Liver (tissue), 9 donors: ENCODE results near the gene KIZ. TPM values are rescaled to one million over a fixed set of nuclear protein-coding genes. Genes with fewer than 3 reads are reported as not detected.

Source experiments
- DNase-seq: peaks from one replicate; pipeline ENCODE4 v3.0.0-alpha.2; 2017; ENCODE audit warnings: low spot score
- H3K27ac ChIP-seq, 2 donors: one replicate each; pipeline ENCODE4 v1.7.0; 2013; ENCODE audit warnings: inconsistent platforms in 2 of 2, low read length in 2 of 2, control low read depth in 1 of 2, low read depth in 1 of 2, mild to moderate bottlenecking in 1 of 2
- H3K27me3 ChIP-seq, 4 donors: one replicate each; pipeline versions ENCODE4 v1.6.1 to v1.7.0; 2013; ENCODE audit warnings: low read length in 3 of 4, inconsistent platforms in 1 of 4, mild to moderate bottlenecking in 1 of 4, moderate library complexity in 1 of 4; ENCODE audit not compliant: control insufficient read depth in 4 of 4, insufficient read depth in 4 of 4
- H3K36me3 ChIP-seq, 4 donors: one replicate each; pipeline versions ENCODE4 v1.6.1 to v1.7.0; 2013; ENCODE audit warnings: low read length in 3 of 4, mild to moderate bottlenecking in 3 of 4, low read depth in 1 of 4, moderate library complexity in 1 of 4; ENCODE audit not compliant: control insufficient read depth in 4 of 4, insufficient read depth in 3 of 4
- H3K4me1 ChIP-seq, 4 donors: one replicate each; pipeline versions ENCODE4 v1.6.1 to v1.7.0; 2013; ENCODE audit warnings: low read length in 3 of 4, mild to moderate bottlenecking in 3 of 4, moderate library complexity in 1 of 4; ENCODE audit not compliant: control insufficient read depth in 4 of 4, insufficient read depth in 4 of 4
- H3K4me3 ChIP-seq, 3 donors: one replicate each; pipeline versions ENCODE4 v1.6.1 to v1.7.0; 2013; ENCODE audit warnings: low read length in 3 of 3, control low read depth in 1 of 3, low read depth in 1 of 3, mild to moderate bottlenecking in 1 of 3
- H3K9ac ChIP-seq, 2 donors: one replicate each; pipeline ENCODE4 v1.7.0; 2013; ENCODE audit warnings: low read length in 2 of 2, mild to moderate bottlenecking in 2 of 2, moderate library complexity in 2 of 2, control low read depth in 1 of 2, low read depth in 1 of 2
- H3K9me3 ChIP-seq, 4 donors: one replicate each; pipeline versions ENCODE4 v1.6.1 to v1.7.0; 2013; ENCODE audit warnings: low read length in 3 of 4; ENCODE audit not compliant: control insufficient read depth in 4 of 4
- EGR1 ChIP-seq, 2 donors: IDR thresholded peaks; 2 replicates each; pipeline ENCODE4 v1.6.1; 2016 to 2018; ENCODE audit warnings: antibody characterized with exemption in 2 of 2, low read depth in 2 of 2
- FOXA1 ChIP-seq: IDR thresholded peaks from 2 replicates; pipeline ENCODE4 v1.6.1; 2016; ENCODE audit warnings: antibody characterized with exemption
- GABPA ChIP-seq, 2 donors: IDR thresholded peaks in 1 of 2; conservative IDR thresholded peaks in 1 of 2; 2 replicates each; pipeline ENCODE4 v1.6.1; 2016; ENCODE audit warnings: antibody characterized with exemption in 2 of 2, mild to moderate bottlenecking in 1 of 2, moderate library complexity in 1 of 2
- HNF4A ChIP-seq, 2 donors: conservative IDR thresholded peaks; 2 replicates each; pipeline ENCODE4 v1.6.1; 2016; ENCODE audit warnings: antibody characterized with exemption in 2 of 2, mild to moderate bottlenecking in 2 of 2
- HNF4G ChIP-seq: IDR thresholded peaks from 2 replicates; pipeline ENCODE4 v1.6.1; 2016; ENCODE audit warnings: antibody characterized with exemption
- JUND ChIP-seq, 2 donors: IDR thresholded peaks; 2 replicates each; pipeline ENCODE4 v1.6.1; 2016; ENCODE audit warnings: antibody characterized with exemption in 2 of 2
- MAX ChIP-seq: IDR thresholded peaks from 2 replicates; pipeline ENCODE4 v1.6.1; 2016; ENCODE audit warnings: antibody characterized with exemption
- RAD21 ChIP-seq, 2 donors: IDR thresholded peaks; 2 replicates each; pipeline ENCODE4 v1.6.1; 2016; ENCODE audit warnings: antibody characterized with exemption in 2 of 2, mild to moderate bottlenecking in 2 of 2
- SP1 ChIP-seq: IDR thresholded peaks from 2 replicates; pipeline ENCODE4 v1.6.1; 2018; ENCODE audit warnings: antibody characterized with exemption, mild to moderate bottlenecking
- TAF1 ChIP-seq: conservative IDR thresholded peaks from 2 replicates; pipeline ENCODE4 v1.6.1; 2016; ENCODE audit warnings: antibody characterized with exemption, mild to moderate bottlenecking
- YY1 ChIP-seq: IDR thresholded peaks from 2 replicates; pipeline ENCODE4 v1.6.1; 2016; ENCODE audit warnings: antibody characterized with exemption, mild to moderate bottlenecking
- WGBS: extraction: QIAGEN DNeasy Blood & Tissue Kit; methylation state at CpG from one replicate; pipeline ENCODE4 v1.1.7; 2013; 5-methylcytosine and 5-hydroxymethylcytosine counted together
- polyA plus RNA-seq, 2 donors: library from polyadenylated mRNA; stranded (reverse) in 1 of 2; unstranded in 1 of 2; fragments of 200-250 nt in 1 of 2; fragments of >200 nt in 1 of 2; fragmentation: Nextera tagmentation in 1 of 2; extraction: Ambion mirVana in 1 of 2; gene quantifications; one replicate each; pipeline versions ENCODE4 v1.2.1 to v1.2.3, GENCODE V29; 2013 to 2015
- total RNA-seq, 2 donors: library from RNA; depleted of rRNA; stranded (reverse); fragments of >200 nt; gene quantifications; one replicate each; pipeline ENCODE4 v1.2.3, GENCODE V29; 2014
- TF ChIP-seq, protein P1 (sequence below): fragments of 150-350 bp; IDR thresholded peaks from 2 replicates; pipeline ENCODE4 v1.5.1; 2017; ENCODE audit warnings: improper control_type of control experiment, low read depth, low read length; ENCODE audit not compliant: missing input control
- TF ChIP-seq, protein P2 (sequence below): IDR thresholded peaks from 2 replicates; pipeline ENCODE4 v1.6.1; 2016; ENCODE audit warnings: antibody characterized with exemption
- TF ChIP-seq, protein P3 (sequence below): IDR thresholded peaks from 2 replicates; pipeline ENCODE4 v1.6.1; 2016; ENCODE audit warnings: antibody characterized with exemption
- TF ChIP-seq, protein P4 (sequence below): IDR thresholded peaks from 2 replicates; pipeline ENCODE4 v1.6.1; 2016; ENCODE audit warnings: antibody characterized with exemption, mild to moderate bottlenecking
- donor health status: healthy.
- donor health status: healthy.
- donor health status: healthy.
- donor health status: healthy.
- donor health status: healthy.

KIZ gene
- total and polyA plus RNA-seq, 4 donors, result 3.0 to 9.5 (median 5.2) TPM

DNA sequence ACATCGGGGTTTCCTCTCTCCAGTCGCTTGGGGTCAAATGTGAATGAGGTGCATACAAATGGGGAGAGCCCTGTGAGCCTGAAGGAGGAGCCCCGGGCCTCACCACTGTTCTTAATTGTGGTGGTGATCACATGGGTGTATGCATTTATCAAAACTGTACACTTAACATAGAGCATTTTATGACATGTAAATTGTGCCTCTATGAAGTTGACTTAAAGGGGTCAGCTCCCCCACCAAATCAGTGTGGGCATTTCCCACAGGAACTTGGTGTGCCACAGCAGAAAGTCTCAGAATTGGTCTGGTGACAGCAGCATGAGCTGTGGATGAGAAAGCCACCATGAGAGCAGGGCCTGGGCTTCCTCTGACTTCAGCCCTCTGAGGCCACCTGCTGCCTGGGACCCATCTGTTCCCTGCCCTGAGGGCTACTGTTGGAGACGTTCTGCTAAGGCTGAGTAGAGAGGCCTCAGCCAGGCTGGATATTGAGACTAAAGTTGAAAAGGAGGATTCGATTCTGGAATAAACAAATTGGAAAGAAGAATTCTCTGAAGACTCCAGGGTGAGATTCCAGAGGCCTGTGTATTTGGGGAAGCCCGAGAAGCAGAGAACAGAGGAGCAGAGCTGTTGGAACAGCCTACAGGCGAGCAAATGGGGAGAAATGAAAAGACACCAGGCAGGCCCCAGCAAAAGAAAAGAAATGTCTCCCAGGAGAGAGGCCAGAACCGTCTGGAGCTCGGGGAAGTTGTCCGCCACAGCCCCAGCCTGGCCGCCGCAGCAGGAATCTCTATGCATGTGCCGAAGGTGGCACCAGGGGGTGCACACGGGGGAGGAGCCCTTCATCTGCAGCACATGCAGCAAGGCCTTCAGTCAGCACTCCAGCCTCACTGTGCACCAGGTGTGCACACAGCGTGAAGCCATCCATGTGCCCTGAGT, 139.6 kb downstream of the KIZ start:
- DNase-seq, result no peak
- Histone ChIP-seq H3K9ac (no peak overlapping the region), H3K36me3 (no peaks in the 10 kb centered on the region), H3K27me3 (no peaks in the 10 kb centered on the region), H3K4me3 (no peak overlapping the region), H3K27ac (no peak overlapping the region), H3K9me3 (peaks cover 0 to 6% (median 5%) of the 10 kb centered on the region in 4 donors), H3K4me1 (no peaks in the 10 kb centered on the region)
- TF ChIP-seq RAD21 (IDR thresholded peaks at IDR 0.05) (no peak), JUND (IDR thresholded peaks at IDR 0.05) (no peak), EGR1 (IDR thresholded peaks at IDR 0.05; ENCODE audit: low read depth in 2 of 2) (no peak), HNF4G (no peak), SP1 (no peak), MAX (no peak), GABPA (IDR thresholded peaks at IDR 0.05 in 1 of 2, conservative IDR thresholded peaks at IDR 0.05 in 1 of 2) (no peak), FOXA1 (no peak), TAF1 (no peak), YY1 (no peak), HNF4A (conservative IDR thresholded peaks at IDR 0.05) (no peak)
- TF ChIP-seq, protein P1, sequence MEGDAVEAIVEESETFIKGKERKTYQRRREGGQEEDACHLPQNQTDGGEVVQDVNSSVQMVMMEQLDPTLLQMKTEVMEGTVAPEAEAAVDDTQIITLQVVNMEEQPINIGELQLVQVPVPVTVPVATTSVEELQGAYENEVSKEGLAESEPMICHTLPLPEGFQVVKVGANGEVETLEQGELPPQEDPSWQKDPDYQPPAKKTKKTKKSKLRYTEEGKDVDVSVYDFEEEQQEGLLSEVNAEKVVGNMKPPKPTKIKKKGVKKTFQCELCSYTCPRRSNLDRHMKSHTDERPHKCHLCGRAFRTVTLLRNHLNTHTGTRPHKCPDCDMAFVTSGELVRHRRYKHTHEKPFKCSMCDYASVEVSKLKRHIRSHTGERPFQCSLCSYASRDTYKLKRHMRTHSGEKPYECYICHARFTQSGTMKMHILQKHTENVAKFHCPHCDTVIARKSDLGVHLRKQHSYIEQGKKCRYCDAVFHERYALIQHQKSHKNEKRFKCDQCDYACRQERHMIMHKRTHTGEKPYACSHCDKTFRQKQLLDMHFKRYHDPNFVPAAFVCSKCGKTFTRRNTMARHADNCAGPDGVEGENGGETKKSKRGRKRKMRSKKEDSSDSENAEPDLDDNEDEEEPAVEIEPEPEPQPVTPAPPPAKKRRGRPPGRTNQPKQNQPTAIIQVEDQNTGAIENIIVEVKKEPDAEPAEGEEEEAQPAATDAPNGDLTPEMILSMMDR, result no peak
- TF ChIP-seq, protein P2, sequence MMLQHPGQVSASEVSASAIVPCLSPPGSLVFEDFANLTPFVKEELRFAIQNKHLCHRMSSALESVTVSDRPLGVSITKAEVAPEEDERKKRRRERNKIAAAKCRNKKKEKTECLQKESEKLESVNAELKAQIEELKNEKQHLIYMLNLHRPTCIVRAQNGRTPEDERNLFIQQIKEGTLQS, result no peak
- WGBS, result 82% methylated on average over 15 of the region's 15 CpGs

GRCh38 chr20:21266191-21266536, 140.3 kb downstream of the KIZ start:
- Histone ChIP-seq H3K4me1 (no peaks in the 10 kb centered on the region), H3K36me3 (no peaks in the 10 kb centered on the region), H3K4me3 (no peak overlapping the region), H3K9ac (no peak overlapping the region), H3K27me3 (no peaks in the 10 kb centered on the region), H3K27ac (no peak overlapping the region), H3K9me3 (peaks cover 0 to 6% (median 5%) of the 10 kb centered on the region in 4 donors)
- 92% methylated on average over 5 of the region's 5 CpGs for WGBS
- DNase-seq, result no peak
- TF ChIP-seq SP1 (no peak), JUND (IDR thresholded peaks at IDR 0.05) (no peak), GABPA (IDR thresholded peaks at IDR 0.05 in 1 of 2, conservative IDR thresholded peaks at IDR 0.05 in 1 of 2) (no peak), YY1 (no peak)
- TF ChIP-seq, protein P2, result no peak
- TF ChIP-seq, protein P3, sequence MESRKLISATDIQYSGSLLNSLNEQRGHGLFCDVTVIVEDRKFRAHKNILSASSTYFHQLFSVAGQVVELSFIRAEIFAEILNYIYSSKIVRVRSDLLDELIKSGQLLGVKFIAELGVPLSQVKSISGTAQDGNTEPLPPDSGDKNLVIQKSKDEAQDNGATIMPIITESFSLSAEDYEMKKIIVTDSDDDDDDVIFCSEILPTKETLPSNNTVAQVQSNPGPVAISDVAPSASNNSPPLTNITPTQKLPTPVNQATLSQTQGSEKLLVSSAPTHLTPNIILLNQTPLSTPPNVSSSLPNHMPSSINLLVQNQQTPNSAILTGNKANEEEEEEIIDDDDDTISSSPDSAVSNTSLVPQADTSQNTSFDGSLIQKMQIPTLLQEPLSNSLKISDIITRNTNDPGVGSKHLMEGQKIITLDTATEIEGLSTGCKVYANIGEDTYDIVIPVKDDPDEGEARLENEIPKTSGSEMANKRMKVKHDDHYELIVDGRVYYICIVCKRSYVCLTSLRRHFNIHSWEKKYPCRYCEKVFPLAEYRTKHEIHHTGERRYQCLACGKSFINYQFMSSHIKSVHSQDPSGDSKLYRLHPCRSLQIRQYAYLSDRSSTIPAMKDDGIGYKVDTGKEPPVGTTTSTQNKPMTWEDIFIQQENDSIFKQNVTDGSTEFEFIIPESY, result no peak
- TF ChIP-seq, protein P4, sequence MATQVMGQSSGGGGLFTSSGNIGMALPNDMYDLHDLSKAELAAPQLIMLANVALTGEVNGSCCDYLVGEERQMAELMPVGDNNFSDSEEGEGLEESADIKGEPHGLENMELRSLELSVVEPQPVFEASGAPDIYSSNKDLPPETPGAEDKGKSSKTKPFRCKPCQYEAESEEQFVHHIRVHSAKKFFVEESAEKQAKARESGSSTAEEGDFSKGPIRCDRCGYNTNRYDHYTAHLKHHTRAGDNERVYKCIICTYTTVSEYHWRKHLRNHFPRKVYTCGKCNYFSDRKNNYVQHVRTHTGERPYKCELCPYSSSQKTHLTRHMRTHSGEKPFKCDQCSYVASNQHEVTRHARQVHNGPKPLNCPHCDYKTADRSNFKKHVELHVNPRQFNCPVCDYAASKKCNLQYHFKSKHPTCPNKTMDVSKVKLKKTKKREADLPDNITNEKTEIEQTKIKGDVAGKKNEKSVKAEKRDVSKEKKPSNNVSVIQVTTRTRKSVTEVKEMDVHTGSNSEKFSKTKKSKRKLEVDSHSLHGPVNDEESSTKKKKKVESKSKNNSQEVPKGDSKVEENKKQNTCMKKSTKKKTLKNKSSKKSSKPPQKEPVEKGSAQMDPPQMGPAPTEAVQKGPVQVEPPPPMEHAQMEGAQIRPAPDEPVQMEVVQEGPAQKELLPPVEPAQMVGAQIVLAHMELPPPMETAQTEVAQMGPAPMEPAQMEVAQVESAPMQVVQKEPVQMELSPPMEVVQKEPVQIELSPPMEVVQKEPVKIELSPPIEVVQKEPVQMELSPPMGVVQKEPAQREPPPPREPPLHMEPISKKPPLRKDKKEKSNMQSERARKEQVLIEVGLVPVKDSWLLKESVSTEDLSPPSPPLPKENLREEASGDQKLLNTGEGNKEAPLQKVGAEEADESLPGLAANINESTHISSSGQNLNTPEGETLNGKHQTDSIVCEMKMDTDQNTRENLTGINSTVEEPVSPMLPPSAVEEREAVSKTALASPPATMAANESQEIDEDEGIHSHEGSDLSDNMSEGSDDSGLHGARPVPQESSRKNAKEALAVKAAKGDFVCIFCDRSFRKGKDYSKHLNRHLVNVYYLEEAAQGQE, result no peak
